ENCODE results near the gene GFER.
A peak's percentile ranks its signal among the peaks of the same experiment; 100 is the strongest.
"Not testable (repeated sequence)": the region's sequence is repeated elsewhere in the genome, so short reads cannot be mapped to it uniquely, and the experiment has no call there.

The GFER gene

GRCh38 chr16:1957434-1958142 is 26.4 kb upstream of the GFER start:
- not testable (repeated sequence) for DNase-seq (ENCODE audit: low read depth)

- DNase-seq (ENCODE audit: low read depth), result not testable (repeated sequence)
Observed at GRCh38 chr16:1958143-1958491, 25.9 kb upstream of the GFER start.

DNA sequence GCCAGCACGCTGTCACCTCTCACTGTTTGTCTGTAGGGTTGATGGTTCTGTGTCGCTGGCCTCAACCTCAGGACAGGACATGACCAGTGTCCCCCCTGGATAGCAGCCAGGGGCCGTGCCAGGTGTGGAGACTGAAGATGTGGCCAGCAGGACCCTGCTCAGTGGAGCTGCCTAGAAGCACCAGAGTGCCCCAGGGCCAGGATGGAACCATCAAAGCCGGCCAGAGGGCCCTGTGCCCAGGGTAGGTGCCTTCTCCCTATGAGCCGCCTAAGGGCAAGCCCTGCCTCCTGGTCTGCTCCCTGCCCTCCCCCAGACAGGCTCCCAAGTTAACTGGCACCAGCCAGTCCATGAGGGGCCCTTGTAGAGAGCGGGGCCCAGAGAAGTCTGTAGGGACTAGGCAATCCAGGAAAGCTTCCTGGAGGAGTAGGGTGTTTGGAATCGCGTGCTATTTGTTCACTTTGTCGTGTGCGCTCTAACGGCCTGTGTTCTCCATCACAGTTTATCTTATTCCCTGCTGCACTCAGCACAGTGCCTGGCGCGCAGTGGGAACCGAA is 25.2 kb upstream of the GFER start:
- DNase-seq (ENCODE audit: low read depth), result no peak

DNA sequence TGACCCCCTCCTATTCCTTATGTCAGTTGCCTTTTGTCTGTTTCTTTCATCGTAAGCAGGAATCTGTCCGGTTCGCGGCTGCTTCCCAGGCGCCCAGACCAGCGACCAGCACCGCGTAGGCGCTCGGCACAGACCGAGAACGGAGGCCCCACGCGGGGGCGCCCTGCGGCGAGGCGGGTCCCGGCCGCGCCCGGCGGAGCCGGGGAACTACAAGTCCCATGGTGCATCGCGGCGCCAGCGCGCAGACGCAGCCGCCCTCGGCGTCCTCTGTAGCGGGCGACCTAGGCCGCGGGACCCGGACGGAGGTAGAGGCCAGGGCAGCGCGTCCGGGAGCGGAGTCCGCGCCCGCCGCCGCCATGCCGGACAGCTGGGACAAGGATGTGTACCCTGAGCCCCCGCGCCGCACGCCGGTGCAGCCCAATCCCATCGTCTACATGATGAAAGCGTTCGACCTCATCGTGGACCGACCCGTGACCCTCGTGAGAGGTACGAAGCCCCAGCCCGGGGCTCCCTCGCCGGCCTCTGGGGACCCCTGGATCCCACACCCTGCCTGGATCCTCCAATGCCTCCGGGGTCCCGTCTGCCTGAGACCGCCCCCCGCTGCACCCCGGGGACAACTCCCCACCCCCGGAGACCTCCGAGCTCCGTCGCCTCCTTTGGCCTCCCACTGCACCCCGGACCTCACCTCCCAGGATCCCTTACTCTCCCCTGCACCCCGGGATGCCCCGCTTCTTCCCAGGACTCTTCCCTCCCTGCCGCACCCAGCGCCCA is 24.5 kb upstream of the GFER start, which contains the start of gene NDUFB10:
Gene NDUFB10, plus strand, starts transcription at position 270 of the 771 bp plus-strand sequence. Its CDS starts 87 bp downstream, at position 357.
- DNase-seq (ENCODE audit: low read depth), result peak; percentile 65

- no peak for DNase-seq (ENCODE audit: low read depth)
Observed at GRCh38 chr16:1960665-1961630, 23.0 kb upstream of the GFER start.

DNA sequence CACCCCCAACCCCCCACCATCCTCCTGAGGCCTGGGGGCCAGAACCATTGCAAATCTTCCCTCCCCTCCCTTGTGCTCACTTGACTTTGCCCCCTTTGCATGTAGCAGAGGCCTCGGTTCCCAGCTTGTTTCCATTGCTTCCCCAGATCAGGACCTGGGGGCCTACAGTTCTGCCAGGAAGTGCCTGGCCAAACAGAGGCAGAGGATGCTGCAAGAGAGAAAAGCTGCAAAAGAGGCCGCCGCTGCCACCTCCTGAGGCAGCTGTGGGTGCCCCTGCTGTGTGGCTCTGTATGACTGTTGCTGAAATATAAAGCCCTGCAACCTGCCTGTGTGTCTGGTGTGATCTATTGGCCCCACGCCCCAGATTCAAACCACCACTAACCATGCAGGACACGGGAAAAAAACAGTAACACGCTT is 22.3 kb upstream of the GFER start:
- DNase-seq (ENCODE audit: low read depth), result no peak

GRCh38 chr16:1962161-1963153 is 21.5 kb upstream of the GFER start:
- DNase-seq (ENCODE audit: low read depth), result not testable (repeated sequence)

DNA sequence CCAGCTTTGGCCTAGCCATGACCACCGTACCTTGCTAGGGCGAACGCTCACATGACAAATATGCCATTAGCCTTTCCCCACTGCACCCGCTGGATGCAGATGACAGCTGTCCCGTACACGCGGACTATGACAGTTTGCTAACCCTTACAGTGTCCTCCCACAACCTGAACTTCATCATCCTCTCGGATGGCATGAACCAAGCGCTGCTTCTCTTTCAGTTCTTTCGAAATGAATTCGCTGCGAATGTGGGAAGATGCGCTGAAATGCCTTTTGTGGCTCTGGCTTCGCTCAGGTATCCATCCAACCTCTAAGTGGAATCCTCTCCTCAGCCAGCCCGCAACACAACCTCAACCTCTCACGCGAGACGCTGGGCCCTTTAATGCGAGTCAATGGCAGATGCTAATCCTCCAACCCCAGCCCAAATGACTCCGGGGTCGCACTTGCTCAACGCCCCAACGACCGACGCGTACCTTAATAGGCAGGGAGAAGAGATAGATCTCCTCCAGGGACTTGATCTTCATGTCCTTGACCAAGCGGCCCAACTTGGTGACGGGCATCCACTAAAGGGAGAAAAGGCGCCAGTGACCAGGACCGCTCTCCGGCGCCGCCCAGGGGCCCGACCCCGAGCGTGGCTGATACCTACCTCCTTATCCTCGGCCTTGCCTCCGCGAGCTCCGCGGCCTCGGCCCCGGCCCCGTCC is 20.0 kb upstream of the GFER start:
- DNase-seq (ENCODE audit: low read depth), result no peak

- DNase-seq (ENCODE audit: low read depth), result peak; percentile 97
Observed at GRCh38 chr16:1964506-1965395, 19.2 kb upstream of the GFER start, which contains the start of gene RPS2. Gene RPS2, minus strand, starts transcription at chr16:1964826. Its CDS starts 201 bp downstream, at chr16:1964625.

DNA sequence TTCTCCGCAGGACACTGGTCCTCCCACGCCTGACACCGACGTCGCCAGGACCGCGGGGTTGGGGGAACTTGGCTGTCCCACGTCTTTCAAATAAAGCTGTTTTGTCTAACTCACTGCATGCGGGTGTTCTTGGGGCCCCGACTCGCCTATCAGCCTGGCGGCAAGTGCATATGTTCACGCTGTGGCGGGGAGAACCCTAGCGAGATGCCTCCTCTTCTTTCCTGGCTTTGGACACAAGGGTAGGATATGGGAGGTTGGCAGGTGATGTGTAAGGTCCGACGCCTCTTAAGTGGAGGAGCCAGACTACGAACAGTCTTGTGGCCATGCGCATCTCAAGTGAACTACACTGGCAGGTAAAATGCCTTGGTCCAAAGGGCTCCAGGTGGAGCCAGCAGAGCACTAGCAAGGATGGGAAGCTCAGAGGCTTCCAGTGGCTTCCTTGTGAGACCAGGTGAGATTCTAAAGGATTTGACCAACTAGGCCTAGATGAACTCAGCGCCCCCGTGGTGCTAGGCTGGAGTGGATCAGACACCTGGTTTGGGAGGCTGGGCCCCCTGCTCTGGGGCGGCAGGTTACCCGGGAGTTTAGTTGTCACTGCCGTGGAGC is 18.5 kb upstream of the GFER start:
- DNase-seq (ENCODE audit: low read depth), result no peak

GRCh38 chr16:1966460-1966859 is 17.5 kb upstream of the GFER start, which contains the start of gene RNF151:
Gene RNF151, plus strand, starts transcription at chr16:1966856. Its CDS starts 26 bp downstream, at chr16:1966882.
- no peak for DNase-seq (ENCODE audit: low read depth)

- no peak for DNase-seq (ENCODE audit: low read depth)
Observed at GRCh38 chr16:1968146-1968953, 15.6 kb upstream of the GFER start.

DNA sequence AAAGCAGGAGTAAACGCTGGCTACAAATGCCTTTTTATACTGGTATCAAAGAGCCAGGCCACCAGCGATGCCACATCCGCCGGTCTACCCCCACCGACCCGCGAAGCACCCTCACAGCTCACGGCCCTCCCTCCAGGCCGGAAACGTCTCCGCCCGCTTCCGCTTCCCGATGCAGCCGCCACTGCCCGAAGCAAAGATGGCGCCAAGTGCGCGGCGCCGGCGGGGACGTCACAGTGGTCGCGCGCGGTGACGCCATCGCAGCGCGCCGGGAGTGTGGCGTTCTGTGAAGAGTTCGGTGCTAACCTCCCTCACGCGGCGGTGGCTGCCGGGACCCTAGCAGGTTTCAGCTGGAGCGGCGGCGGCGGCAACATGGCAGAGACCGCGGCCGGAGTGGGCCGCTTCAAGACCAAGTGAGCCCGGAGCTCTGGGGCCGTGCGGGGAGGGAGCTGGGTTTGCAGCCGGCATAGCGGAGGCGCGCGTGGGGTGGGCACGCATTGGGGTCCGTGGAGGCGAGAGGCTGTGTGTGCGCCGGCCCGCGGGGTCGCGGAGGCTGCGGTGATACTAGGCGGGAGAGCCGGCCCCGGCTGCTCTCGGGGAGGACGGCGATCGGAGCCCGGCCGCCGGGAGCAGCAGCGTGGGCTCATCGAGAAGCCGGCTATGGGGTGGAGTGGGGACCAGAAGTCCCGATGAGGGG is 12.1 kb upstream of the GFER start, which contains the start of gene TBL3:
Gene TBL3, plus strand, starts transcription at position 258 of the 694 bp plus-strand sequence. Its CDS starts 112 bp downstream, at position 370.
- DNase-seq (ENCODE audit: low read depth), result peak; percentile 85

DNA sequence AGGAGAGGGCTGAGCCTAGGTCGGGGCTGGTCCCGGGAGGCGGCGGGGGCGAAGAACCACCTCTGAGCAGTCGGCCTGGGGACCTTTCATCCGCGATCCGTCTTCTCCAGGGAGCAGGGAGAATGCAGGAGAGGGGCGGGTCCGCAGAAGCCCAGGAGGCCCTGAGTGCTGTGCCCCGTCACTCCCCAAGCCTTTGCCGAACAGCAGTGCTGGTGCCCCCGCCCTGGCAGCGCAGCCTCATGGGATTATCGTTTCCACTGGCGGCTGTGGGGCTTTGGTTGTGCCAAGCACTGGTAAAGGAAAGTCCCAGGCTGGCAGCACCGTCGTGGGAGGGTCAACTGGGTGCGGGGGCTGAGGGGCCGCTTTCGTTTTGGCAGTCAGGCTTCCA is 11.5 kb upstream of the GFER start:
- DNase-seq (ENCODE audit: low read depth), result no peak

- no peak for DNase-seq (ENCODE audit: low read depth)
Observed at GRCh38 chr16:1973461-1974156, 10.4 kb upstream of the GFER start.
